Stimulated activated CD4-positive, alpha-beta T cell treated with anti-CD3 and anti-CD28 coated beads, TNF-alpha, amount 100 ng/mL, for 1 hour (primary cell): ENCODE results near the gene NSL1.
A peak's percentile ranks its signal among the peaks of the same experiment; 100 is the strongest.
"Not testable (repeated sequence)": the region's sequence is repeated elsewhere in the genome, so short reads cannot be mapped to it uniquely, and the experiment has no call there.

ENCODE experiments used
- DNase-seq, 3 donors: peaks; one replicate each; pipeline ENCODE4 v3.0.0-alpha.2; 2020; ENCODE audit warnings: low read depth in 3 of 3, low spot score in 1 of 3

NSL1 gene

GRCh38 chr1:212711974-212712373 lies 79.6 kb downstream of the NSL1 start:
- DNase-seq, result not testable (repeated sequence)

DNA sequence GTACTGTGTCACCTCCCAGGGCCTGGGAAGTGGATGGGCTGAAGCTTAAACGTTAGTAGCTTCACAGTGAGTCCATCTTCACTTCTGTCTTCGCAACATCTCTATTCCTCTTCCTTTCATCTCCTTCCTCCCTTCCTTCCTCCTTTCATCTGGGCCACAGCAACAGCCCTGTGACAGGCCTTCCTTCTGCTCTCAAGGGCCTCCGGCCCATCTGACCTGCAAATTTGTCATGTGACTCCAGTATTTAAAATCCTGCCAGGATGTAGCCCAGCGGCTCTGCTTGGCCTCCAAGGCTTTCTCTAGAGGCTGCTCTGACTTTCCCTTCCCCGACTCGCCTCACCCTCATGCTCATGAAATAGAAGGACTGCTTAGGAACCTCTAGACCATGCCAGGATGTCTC lies 81.0 kb downstream of the NSL1 start:
- DNase-seq, result no peak

DNA sequence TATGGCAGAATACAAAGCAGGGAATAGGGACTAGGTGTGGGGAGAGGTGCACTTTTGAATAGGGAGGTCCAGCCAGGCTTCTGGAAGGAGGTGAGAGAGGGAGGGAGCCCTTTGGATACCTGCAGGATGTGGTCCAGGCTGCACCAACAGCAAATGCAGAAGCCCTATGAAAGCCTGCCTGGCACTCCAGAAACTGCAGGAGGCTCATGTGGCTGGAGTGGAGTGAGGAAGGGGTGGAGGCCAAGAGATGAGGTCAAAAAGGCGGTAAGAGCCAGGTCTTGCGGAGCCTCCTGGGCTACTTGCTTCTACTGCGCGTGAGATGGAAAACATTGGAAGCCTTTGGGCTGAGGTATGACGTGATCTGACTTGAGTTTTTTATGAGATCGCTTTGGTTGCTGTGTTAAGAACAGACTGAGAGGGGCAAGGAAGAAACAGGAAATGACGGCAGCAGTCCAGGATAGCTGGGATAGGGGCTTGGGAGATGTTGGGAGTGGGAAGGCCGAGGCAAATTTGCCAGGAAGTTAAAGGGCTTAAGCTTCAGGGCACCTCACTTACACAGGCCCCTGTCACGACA lies 87.5 kb downstream of the NSL1 start:
- DNase-seq, result no peak

DNA sequence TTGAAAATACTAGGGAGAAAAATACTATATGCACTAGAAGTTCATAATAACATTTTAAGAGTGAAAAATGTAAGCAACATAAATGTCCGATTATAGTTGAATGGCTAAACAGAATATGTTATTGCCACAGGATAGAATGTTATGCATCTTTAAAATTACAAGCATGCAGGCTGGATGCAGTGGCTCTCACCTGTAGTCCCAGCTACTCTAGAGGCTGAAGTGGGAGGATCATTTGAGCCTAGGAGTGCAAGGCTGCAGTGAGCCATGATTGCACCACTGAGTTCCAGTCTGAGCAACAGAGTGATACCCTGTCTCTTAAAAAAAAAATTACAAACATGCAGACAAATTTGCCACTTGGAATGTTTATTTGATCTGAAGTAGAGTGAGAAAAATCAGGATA lies 88.9 kb downstream of the NSL1 start:
- DNase-seq, result no peak

- no peak for DNase-seq
These were observed 89.7 kb downstream of the NSL1 start for GRCh38 chr1:212701910-212702309.

DNA sequence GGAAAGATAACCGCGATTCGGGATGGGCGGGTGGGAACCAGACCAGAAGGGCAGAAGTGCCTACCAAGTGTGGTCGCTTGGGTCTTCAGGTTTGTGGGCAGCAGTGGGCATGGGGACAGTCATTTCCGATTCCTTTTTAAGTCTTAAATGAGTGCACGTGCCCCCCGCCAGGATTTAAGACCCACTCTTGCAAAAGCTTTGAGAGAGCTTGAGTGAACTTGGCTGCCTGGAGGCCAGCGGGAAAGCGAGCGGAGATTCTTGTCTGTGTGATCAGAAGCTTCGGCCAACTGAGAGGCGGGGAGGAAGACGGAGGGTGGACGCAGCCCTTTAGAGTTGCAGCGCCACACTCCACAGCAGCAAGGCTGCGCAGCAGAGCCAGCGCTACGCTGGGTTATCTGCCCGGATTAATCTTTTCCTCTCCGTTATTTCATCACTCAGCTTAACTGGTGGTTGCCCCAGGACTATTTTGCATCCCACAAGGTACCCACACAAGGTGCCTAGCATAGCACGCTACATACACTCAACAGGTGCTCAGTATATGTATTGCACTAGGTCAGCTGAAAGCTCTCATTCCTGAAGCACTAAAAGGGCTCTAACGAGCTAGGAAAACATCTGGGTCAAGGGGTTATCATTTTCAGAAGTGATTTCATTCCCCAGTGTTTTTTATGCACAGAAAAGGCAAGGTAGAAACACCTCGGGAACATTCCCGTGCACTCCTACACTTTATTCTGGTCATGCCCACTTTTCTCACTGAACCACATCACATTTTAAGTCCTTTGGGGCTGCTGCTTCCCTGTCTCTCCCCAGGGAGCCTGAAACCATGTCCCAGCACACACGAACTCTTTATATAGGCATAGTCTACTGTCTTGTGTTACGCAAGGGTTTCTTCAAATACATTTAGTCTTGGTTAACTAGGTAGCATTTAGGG lies 90.4 kb downstream of the NSL1 start:
- no peak for DNase-seq

GRCh38 chr1:212700223-212700891 lies 91.2 kb downstream of the NSL1 start:
- DNase-seq, result peak in 1 of 3 donors; percentile 55

DNA sequence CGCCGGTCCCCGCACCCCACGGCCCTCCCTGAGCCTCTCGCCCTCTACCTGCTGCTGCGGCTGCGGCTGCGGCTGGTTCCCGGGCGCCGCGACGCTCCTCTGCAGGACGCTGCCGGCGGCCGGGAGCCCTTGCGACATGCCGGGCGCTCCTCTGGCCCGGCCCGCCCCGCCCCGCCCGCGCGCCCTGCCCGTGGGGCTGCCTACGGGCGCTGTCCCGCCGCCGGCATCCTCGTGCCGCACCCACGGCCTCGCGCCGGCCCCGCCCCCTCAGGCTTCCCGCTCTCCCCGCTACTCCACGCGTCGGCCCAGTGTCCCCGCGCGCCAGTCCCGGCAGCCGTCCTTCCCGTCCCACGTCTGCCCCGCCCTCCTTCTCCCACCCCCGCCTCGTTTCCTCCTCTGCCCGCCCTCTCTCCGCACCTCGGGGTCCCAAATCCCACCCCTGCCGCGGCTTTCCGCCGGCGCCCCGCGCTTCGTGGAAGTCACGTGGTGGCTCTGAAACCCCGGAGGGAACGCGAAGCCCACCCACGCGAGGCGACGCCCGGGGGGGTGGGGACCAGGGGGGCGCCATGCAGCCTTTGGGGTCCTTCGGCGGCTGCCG lies 91.9 kb downstream of the NSL1 start, which contains the start of gene BATF3:
Gene BATF3 (minus strand): TSS at position 216 of the 598 bp plus-strand sequence. CDS start 78 bp downstream, at position 138.
- DNase-seq, result no peak

GRCh38 chr1:212699104-212699624 lies 92.4 kb downstream of the NSL1 start:
- peak in 1 of 3 donors; percentile 46 for DNase-seq

- no peak for DNase-seq
These were observed 93.0 kb downstream of the NSL1 start for GRCh38 chr1:212698467-212699103.

DNA sequence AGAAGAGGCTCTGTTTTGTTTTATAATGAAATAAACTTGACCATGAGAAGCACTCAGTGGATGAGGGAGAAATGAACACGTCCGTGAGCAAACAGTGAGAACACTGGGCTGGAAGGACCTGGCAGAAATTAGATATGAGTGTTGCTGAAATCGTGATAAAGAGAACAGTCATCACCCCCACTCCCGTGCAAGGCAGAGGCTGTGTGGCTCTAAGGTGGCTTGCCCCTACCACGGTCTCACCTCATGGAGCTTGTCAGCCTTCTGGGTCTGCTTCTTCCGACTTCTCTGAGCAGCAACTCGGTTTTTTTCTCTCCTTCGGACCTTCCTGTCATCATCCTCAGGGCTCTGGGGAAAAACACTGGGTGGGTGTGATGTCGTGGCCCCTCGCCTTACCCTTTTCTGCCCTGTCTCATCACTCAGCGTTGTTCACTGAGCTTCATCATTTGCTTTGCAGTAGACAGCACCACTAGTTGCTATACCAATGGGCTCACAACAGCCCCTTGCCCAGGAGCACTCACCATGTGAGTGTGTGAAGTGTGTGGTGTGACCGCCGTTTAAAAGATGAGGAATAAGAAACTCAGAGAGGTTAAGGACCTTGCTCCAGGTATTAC lies 94.8 kb downstream of the NSL1 start:
- DNase-seq, result no peak

DNA sequence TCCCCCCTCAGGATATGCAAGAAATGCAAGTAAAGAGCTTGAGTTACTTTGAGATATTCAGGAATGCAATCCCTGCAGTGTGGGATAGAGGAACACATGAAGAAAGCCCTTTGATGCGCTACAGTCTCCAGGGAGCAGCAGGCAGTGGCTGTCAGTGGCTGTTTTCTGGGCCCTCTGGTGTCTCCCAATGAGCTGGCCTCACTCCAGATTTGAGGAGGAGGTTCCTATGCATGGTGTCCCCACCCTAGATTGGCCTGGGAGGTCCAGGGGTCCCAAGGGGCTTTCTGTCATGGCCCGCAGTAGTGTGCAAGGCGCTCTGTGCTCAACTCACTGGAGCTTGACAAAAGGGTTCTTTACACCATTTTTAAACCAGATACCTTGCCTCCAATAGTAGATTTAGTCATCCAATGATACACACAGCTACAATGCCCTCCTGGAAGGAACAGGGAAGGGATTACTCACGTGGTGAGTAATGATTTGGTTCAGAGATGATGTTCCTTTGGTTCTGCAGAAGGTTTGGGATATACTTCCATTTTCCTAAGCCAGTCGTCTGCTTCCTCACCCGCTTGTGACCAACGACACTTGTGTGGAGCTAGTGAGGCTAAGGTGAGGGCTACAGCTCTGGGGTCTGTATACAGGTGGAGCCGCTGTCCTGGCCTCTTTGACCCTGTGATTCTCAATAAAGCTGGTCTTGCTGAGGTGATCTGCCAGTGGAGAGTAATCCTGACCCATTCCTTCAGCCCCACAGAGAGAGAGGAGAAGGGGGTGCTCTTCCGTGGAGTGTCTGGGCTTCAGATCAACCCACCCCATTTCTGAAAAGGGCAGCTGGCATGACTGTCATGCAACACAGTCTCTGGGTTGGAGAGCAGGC lies 98.6 kb downstream of the NSL1 start:
- no peak for DNase-seq

- DNase-seq, result no peak
These were observed 100.0 kb downstream of the NSL1 start for GRCh38 chr1:212691561-212692071.

DNA sequence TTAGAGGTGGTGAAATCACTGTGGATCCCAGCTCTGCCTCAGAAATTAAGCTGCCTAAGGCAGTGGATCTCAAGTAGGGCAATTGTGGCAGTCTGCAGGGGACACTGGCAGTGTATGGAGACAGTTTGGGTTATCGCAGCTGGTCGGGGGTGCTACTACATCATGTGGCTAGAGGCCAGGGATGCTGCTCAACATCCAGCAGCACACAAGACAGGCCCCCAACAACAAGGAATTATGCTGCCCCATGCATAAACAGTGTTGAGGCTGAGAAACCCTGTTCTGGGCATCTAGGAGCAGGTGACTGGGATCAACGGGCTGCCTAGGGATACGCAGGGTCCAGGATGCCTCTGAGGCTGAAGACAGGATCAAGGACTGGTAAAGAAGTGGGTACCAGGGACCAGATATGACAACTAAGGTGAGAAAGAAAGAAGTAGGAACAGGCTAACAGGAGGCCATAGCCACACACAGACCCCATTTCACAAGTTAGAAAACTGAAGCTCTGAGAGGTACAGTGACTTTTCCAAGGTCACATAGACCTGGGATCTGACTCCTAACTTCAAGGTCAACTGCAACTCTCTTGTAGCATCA lies 100.7 kb downstream of the NSL1 start:
- no peak for DNase-seq

DNA sequence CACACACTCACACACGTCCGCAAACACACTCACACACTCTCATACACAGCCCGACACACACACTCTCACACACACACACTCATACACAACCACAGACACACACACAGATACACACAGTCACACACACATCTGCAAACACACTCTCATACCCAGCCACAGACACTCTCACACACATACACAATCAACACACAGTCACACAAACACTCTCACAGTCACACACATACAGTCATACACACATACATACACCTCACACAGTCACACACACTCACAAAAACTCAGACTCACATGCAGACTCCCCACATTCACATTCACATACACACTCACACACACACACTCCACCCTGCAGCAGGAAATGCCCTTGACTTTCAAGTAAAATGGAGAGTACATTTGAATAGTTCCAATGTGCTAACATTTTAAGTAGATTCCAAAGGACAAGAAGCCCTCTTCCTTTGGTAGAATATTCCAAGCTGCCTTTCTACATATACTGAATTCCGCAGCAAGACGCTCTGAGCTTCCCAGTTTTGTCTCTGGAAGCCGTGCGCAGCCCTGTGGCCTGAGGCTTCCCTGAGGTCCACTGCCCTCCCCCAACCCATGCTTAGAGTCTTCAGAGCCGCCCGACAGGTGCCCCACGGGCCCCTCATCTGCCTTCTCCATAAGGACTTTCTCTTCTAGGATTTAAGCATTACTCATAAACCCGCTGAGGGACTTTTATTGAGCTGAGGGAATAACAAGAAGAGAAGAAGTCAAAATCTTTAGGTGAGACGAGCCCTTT lies 101.6 kb downstream of the NSL1 start:
- DNase-seq, result no peak

DNA sequence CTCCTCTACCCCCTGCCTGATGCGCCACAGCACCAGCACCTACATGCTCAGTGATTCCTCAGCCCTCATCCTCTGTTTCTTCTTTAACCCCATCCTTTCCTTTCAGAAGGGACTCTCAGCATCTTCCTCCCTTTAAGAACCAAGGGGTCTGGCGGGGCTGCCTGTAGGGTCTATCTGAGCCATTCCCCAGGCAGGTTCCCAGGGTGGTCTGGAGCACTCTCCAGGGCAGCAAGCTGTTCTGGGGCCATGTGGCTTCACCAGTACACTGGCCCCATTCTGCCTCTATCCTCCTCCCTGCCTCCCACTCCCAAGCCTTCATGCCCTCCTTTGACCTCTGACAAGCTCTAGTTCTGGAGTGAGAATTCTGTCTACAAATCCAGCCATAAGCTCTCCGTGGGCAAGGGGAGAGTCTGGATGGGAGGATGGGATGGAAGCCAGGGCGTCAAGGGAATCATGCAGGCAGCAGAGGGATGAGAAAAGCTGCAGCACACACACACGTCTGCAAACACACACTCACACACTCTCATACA lies 102.3 kb downstream of the NSL1 start:
- DNase-seq, result no peak

DNA sequence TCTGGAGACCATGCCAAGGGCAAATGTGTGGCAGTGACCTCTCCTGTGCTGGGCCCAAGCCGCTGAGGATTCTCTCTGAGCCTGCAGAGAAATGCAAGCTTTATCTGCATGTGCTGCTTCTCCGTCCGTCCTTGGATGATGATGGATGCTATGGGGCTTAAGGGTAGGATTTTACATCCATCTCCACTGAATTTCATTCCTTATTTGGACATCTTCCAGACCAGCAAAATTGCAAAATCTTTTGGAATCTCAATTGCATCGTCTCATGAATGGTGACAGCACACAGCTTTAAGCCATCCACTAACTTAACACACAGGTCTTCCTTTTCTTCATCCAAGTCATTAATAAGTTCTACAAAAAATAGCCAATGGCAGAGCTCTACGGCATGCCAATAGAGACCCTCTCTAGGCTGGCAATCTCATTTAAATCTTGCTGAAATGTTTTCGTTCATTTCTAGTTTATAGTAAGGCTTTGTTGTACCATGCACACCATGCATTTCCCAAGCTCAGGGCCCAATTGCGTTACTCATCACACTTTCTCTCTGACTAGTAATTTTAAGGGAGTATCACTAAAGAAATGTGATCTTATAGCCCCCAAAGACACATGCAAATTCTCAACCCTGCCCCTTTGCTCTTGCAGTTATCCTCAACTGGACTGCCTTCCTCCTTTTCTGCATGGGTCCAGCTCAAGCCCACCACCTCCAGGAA lies 103.1 kb downstream of the NSL1 start:
- DNase-seq, result no peak
